GM18951 (cell line): Measurements from ENCODE around the gene CDH18.

Experiments used
- POLR2A ChIP-seq: IDR thresholded peaks from 4 replicates; pipeline ENCODE4 v1.6.1; 2011; ENCODE audit warnings: mild to moderate bottlenecking; ENCODE audit not compliant: insufficient read length, insufficient read depth; ENCODE audit errors: extremely low read depth
- in situ Hi-C: fragments of 300-500 bp; cut with MboI; formaldehyde crosslinking; loops from one replicate; pipeline ENCODE4 v1.12.0; 2022; ENCODE audit warnings: low sequenced_read_pairs, mixed read lengths, inconsistent platforms; ENCODE audit not compliant: unreplicated experiment

The CDH18 gene

DNA sequence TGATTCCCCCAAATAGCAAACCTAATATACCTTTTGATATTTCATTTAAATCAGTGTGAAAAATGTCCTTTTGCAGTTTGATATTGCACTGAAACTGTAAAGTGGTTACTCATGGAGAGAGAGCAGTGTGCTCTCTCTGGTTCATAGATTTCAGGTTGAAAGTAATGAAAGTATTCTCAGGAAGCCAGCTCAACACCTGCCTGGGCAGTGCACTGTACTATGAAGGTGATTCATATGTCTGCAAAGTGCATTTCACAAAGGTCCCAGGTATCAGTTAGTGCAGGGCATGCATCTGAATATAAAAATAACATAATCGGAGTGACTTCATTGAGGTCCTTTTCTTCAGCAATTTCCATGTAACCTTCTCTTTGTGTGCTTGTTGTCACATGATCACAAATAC lies 274.3 kb downstream of the CDH18 start:
- no peak for TF ChIP-seq POLR2A

GRCh38 chr5:19709403-19709802 lies 278.6 kb downstream of the CDH18 start:
- in situ Hi-C loops: no loop called here

More for the DNA sequence above, 274.3 kb downstream of the CDH18 start:
- in situ Hi-C loops: no loop called here

GRCh38 chr5:19706776-19707175 lies 281.2 kb downstream of the CDH18 start:
- in situ Hi-C loops: no loop called here
- TF ChIP-seq POLR2A: no peak

More at GRCh38 chr5:19709403-19709802, 278.6 kb downstream of the CDH18 start:
- TF ChIP-seq POLR2A: no peak

GRCh38 chr5:19701731-19702130 lies 286.3 kb downstream of the CDH18 start:
- in situ Hi-C loops: no loop called here
- no peak for TF ChIP-seq POLR2A

- in situ Hi-C loops: no loop called here
- no peak for TF ChIP-seq POLR2A
Measured at GRCh38 chr5:19694949-19695611, 292.9 kb downstream of the CDH18 start.

- in situ Hi-C loops: no loop called here
- TF ChIP-seq POLR2A: no peak
Measured at GRCh38 chr5:19690978-19691377, 297.0 kb downstream of the CDH18 start.

DNA sequence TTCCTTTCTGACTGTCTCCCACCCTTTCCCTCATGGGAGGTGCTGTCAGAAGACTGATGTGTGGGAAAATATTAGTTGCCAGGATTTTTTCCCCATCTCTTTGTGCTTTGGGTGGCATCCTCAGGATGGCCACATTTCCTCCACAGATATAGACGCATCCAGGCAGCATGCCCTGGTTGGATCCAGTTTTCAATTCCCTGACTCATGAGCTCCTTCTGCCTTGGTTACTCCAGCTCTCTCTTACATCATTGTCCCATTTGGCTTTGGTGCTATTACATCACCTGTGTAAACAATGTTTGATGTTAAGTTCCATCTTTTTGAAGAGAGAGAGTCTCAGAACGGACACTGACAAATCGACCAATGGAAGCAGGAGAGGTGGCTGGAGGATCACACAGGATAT lies 302.5 kb downstream of the CDH18 start:
- no peak for TF ChIP-seq POLR2A

GRCh38 chr5:19676895-19677294 lies 311.1 kb downstream of the CDH18 start:
- in situ Hi-C loops: no loop called here

More for the DNA sequence above, 302.5 kb downstream of the CDH18 start:
- in situ Hi-C loops: no loop called here

DNA sequence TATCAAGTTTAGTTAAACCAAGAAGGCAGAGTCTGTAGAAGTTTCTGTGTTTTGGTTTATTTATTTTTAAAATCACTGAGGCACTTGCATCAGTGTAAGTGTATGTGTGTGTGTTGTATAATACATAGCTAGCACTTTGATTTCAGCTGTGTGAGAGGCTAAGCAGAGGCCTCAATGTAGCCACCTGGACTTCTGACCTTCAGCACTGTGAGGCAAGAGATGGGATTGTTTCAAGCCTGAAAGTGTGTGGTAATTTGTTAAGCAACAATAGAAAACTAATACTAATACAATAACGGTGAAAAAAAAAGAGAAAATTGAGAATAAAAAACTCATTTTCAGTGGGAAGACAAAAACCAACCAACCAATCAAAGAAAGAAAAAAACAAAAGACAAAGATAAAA lies 327.3 kb downstream of the CDH18 start:
- TF ChIP-seq POLR2A: no peak
- in situ Hi-C loops: no loop called here

More at GRCh38 chr5:19676895-19677294, 311.1 kb downstream of the CDH18 start:
- TF ChIP-seq POLR2A: no peak

DNA sequence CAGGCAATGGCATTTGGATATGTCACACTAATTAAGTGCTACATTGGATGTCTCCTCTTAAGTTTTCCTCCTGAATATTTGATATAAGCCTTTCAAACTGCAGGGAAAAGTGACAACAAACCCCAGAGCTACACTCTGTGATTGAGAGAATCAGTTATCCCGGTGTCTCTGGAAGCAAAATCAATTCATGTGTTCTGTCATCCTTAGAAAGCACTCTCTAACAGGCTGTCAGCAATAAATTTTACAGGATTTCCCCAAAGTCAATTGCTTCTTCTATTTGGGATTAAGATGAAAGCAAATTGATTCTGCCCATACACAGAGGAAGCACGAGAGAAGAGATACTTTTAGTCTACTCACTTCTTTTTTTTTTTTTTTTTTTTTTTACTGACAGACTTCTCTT lies 332.4 kb downstream of the CDH18 start:
- in situ Hi-C loops: no loop called here
- TF ChIP-seq POLR2A: no peak

DNA sequence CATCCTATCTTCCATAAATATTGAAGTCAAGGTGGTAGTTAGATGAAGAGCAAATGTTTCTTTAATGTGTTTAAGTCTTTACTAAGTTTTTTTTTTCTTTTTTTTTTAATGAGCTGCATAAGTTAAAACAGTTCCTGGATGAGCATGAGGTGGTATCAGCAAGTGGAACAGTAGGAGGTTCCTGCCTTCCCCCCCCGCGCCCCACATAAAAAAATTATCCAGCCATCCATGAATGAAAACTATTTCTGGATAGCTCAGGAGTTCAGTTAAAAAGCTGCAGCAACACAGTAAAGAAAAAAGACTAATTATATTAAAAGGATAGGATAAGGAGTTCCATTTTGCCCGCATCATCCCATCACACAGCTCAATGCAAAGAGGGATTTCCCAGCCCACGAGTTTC lies 349.5 kb downstream of the CDH18 start:
- in situ Hi-C loops: no loop called here

DNA sequence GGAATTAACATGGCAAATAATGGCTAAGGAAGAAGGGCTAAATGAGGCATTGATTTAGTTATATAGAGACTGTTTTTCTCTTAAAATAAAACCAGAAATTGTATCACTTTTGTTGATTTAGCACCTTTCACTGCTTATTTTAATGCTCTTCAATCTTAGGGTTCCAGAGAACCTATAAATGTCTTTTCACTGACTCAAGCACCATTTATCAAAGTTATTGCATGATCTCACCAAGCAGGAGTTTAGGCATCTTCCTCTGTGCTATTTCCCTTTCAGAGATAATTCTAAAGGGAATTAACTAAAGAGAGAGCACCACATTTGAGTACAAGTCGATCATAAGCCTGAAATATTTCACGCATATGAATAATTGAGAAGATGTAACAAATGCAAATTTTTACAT lies 357.1 kb downstream of the CDH18 start:
- TF ChIP-seq POLR2A: no peak
- in situ Hi-C loops: no loop called here

More for the DNA sequence above, 349.5 kb downstream of the CDH18 start:
- TF ChIP-seq POLR2A: no peak

GRCh38 chr5:19626211-19626610 lies 361.8 kb downstream of the CDH18 start:
- TF ChIP-seq POLR2A: no peak
- in situ Hi-C loops: no loop called here

DNA sequence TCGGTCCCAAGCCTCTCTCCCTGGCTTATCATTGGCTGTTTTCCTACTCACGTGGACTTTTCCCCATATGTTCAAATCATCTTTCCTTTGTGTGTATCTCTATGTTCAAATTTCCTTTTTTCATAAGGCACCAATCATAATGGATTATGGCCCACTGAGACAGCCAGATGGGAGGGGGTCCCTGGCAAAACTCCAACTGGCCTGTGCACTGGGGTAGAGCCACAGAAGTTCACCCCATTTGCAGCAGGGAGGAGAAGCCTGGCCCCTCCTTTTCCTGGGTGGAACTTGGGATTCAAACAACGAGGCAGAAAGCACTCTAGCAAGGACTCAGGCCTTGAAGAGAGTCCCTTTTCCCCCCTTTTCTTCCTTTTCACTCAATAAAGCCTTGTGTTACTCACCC lies 362.4 kb downstream of the CDH18 start:
- TF ChIP-seq POLR2A: no peak
- in situ Hi-C loops: no loop called here
